BJ (cell line): ENCODE results near the gene YJEFN3. TPM values are rescaled to one million over a fixed set of nuclear protein-coding genes. Genes with fewer than 3 reads are reported as not detected.

Experiments
- CTCF ChIA-PET: fragments of 350-600 bp; formaldehyde crosslinking; extraction: SDS; loops from one replicate; lab custom pipeline; 2021; ENCODE audit warnings: antibody characterized with exemption, inconsistent platforms; lab: Yijun Ruan, JAX
- POLR2A ChIA-PET: fragments of 300-600 bp; sonication (Branson Sonifier 250); formaldehyde crosslinking; extraction: SDS; loops from one replicate; lab custom pipeline; 2021; ENCODE audit warnings: antibody characterized with exemption; lab: Charles Lee
- DNase-seq: peaks from one replicate; pipeline ENCODE4 v3.0.0-alpha.2; 2011; ENCODE audit warnings: low read depth
- H3K27me3 ChIP-seq: 2 replicates; pipeline ENCODE4 v1.6.0; 2011; ENCODE audit warnings: low read length; ENCODE audit not compliant: control insufficient read depth, insufficient read depth
- H3K36me3 ChIP-seq: 2 replicates; pipeline ENCODE4 v1.5.1; 2011; ENCODE audit warnings: low read length; ENCODE audit not compliant: control insufficient read depth, insufficient read depth
- H3K4me3 ChIP-seq: 2 replicates; pipeline ENCODE4 v1.5.1; 2011; ENCODE audit warnings: low read depth, mild to moderate bottlenecking, control low read depth, low read length
- polyA plus RNA-seq: library from polyadenylated mRNA; depleted of rRNA; stranded (reverse); fragments of >200 nt; gene quantifications from 2 replicates; pipeline ENCODE4 v1.2.3, GENCODE V29; 2011
- TF ChIP-seq, protein P1 (sequence below): IDR thresholded peaks from 2 replicates; pipeline ENCODE4 v1.5.1; 2011; ENCODE audit warnings: low read depth, mild to moderate bottlenecking, control low read depth, inconsistent platforms, low read length, moderate library complexity; ENCODE audit not compliant: insufficient read depth

The YJEFN3 gene
- polyA plus RNA-seq, 1 experiment, result 1.1 TPM

DNA sequence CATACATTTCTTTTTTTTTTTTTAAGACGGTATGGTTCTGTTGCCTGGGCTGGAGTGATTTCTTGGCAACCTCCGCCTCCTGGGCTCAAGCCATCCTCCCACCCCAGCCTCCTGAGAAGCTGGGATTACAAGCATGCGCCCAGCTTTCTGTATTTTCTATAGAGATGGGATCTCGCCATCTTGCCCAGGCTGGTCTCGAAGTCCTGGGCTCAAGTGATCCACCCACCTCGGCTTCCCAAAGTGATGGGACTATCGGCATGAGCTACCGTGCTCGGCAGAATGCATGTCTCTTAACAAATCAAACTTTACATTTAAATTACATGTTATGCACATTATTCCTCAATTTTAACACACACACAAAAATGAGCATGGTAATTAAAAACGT is 11.5 kb upstream of the YJEFN3 start:
- CTCF ChIA-PET, result interaction anchor here (1.0 to 1.4 kb wide), 2 partner anchors 15 to 28 kb away, joined by 3 to 4 read pairs; no protein-coding TSS in a partner anchor
- DNase-seq, result no peak
- TF ChIP-seq, protein P1, sequence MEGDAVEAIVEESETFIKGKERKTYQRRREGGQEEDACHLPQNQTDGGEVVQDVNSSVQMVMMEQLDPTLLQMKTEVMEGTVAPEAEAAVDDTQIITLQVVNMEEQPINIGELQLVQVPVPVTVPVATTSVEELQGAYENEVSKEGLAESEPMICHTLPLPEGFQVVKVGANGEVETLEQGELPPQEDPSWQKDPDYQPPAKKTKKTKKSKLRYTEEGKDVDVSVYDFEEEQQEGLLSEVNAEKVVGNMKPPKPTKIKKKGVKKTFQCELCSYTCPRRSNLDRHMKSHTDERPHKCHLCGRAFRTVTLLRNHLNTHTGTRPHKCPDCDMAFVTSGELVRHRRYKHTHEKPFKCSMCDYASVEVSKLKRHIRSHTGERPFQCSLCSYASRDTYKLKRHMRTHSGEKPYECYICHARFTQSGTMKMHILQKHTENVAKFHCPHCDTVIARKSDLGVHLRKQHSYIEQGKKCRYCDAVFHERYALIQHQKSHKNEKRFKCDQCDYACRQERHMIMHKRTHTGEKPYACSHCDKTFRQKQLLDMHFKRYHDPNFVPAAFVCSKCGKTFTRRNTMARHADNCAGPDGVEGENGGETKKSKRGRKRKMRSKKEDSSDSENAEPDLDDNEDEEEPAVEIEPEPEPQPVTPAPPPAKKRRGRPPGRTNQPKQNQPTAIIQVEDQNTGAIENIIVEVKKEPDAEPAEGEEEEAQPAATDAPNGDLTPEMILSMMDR, result no peak
- Histone ChIP-seq H3K36me3 (peaks cover 10% of the 10 kb centered on the region; the same call in 1 of the 2 replicates), H3K27me3 (no peaks in the 10 kb centered on the region), H3K4me3 (no peak overlapping the region; the same call in 1 of the 2 replicates)
- POLR2A ChIA-PET, result no interaction called here

DNA sequence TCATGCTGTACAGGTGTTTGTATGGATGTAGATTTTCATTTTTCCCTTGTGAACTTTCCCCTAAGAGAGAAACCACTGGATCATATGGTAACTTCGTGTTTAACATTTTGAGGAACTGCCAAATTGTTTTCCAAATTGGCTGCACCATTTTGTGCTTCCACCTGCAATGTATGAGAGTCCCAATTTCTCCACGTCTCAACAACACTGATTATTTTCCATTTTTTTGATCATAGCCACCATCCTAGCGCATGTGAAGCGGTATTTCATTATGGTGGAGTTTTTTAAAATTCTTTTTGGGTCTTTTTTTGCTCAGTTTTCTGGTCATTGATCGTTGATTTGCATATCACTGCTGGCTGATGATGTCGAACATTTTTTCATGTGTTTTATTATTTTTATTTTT is 7.7 kb upstream of the YJEFN3 start:
- POLR2A ChIA-PET, result no interaction called here
- Histone ChIP-seq H3K27me3 (no peaks in the 10 kb centered on the region), H3K4me3 (no peak overlapping the region), H3K36me3 (peaks cover 16% of the 10 kb centered on the region)
- no peak for DNase-seq
- CTCF ChIA-PET, result no interaction called here
- TF ChIP-seq, protein P1, result no peak

DNA sequence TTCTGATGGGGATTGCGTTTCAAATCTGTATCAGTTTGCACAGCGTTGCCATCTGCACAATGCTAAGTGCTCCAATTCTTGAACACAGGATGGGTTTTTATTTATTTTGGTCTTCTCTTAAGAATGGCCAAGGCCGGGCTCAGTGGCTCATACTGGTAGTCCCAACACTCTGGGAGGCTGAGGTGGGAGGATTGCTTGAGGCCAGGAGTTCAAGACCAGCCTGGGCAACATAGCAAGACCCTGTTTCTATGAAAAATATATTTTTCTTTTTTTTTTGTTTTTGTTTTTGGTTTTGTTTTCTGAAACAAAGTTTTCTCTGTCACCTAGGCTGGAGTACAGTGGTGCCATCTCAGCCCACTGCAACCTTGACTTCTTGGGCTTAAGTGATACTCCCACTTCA is 5.5 kb upstream of the YJEFN3 start:
- DNase-seq, result no peak
- peaks cover 23% of the 10 kb centered on the region for H3K36me3 ChIP-seq
- ChIA-PET POLR2A (no interaction called here), CTCF (interaction anchor here (0.6 to 0.7 kb wide), 2 partner anchors 29 to 381 kb away, joined by 3 read pairs; no protein-coding TSS in a partner anchor)
- no peak overlapping the region for H3K4me3 ChIP-seq
- H3K27me3 ChIP-seq, result no peaks in the 10 kb centered on the region
- TF ChIP-seq, protein P1, result no peak

DNA sequence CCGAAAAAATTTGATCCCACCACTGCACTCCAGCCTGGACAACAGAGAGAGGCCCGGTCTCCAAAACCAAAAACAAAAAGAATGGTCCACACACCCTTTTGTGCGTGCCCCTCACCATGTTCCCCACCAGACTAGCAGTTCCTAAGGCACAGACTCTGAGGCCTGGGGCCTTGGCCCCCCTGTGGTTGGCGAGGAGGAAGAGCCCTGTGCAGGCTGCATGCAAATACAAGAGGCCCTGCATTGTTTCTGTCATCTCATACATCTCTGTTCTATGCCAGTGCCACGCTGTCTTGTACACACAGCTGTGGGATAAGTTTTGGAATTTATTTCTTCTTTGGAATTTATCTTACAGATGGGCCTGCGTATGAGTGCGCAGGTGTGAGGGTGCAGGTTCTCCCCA is 4.7 kb upstream of the YJEFN3 start:
- POLR2A ChIA-PET, result no interaction called here

DNA sequence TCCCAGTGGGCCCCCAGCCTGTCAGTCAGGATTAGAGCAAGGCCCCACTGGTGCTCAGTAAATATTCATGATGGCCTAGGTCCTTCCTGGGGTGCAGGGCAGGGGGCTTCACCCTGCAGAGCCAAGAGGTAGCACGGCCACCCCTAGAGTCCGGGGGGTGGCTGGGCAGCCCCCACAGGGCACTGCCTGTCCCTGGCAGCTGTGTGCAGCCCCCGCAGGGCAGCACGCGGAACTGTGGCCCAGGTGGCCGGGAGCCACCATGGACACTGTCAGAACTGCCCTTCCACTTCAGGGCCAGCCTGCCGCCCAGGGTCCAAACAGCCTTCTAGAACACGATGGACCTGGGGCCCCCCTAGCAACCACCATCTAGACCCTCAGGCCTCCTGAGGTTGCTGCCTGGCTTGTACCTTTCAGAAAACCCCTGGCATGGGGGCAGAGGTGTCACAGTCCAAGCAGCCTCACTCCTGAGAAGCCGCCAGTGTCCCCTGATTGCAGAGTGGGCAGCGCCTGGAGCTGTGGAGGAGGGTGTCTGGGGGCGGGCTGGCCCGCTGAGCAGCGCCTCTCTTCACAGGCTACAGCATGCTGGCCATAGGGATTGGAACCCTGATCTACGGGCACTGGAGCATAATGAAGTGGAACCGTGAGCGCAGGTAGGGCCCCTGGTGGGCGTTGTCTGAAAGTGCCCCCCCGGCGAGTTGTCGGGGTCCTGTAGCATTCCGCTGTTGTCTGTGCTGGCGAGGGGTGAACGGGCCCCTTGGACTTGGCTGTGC is 2.9 kb upstream of the YJEFN3 start:
- CTCF ChIA-PET, result interaction anchor here (1.6 kb wide), 1 partner anchor 27 kb away, joined by 5 read pairs; no protein-coding TSS in a partner anchor

More for the DNA sequence above, 4.7 kb upstream of the YJEFN3 start:
- TF ChIP-seq, protein P1, result no peak
- no peak for DNase-seq
- peaks cover 24% of the 10 kb centered on the region for H3K36me3 ChIP-seq
- H3K27me3 ChIP-seq, result no peaks in the 10 kb centered on the region
- CTCF ChIA-PET, result no interaction called here
- H3K4me3 ChIP-seq, result no peak overlapping the region

More for the DNA sequence above, 2.9 kb upstream of the YJEFN3 start:
- no peaks in the 10 kb centered on the region for H3K27me3 ChIP-seq
- H3K4me3 ChIP-seq, result no peak overlapping the region
- no peak for DNase-seq
- TF ChIP-seq, protein P1, result no peak
- peaks cover 17% of the 10 kb centered on the region for H3K36me3 ChIP-seq
- POLR2A ChIA-PET, result no interaction called here
